ENCODE results near the gene GJD4. TPM values are rescaled to one million over a fixed set of nuclear protein-coding genes. Genes with fewer than 3 reads are reported as not detected.

GJD4 gene
- total RNA-seq, 1 experiment from 2014 or later, result not detected

- TF ChIP-seq MAX (IDR thresholded peaks at IDR 0.05) (no peak), POLR2A (IDR thresholded peaks at IDR 0.05; ENCODE audit: borderline replicate concordance, extremely low read depth, insufficient read depth, insufficient read length) (no peak), FOSL1 (IDR thresholded peaks at IDR 0.05; ENCODE audit: low read depth) (no peak), EGR1 (IDR thresholded peaks at IDR 0.05; ENCODE audit: low read depth) (no peak), POLR2AphosphoS5 (IDR thresholded peaks at IDR 0.05; ENCODE audit: low read depth, low read length) (no peak), YY1 (IDR thresholded peaks at IDR 0.05; ENCODE audit: extremely low read depth, insufficient replicate concordance, low read depth, low read length) (no peak)
- TF ChIP-seq, protein P1, sequence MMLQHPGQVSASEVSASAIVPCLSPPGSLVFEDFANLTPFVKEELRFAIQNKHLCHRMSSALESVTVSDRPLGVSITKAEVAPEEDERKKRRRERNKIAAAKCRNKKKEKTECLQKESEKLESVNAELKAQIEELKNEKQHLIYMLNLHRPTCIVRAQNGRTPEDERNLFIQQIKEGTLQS (IDR thresholded peaks at IDR 0.05), result no peak
These were observed 2.6 kb downstream of the GJD4 start (continued) for GRCh38 chr10:35607475-35608327.

GRCh38 chr10:35608328-35608672 lies 3.2 kb downstream of the GJD4 start:
- no peaks in the 10 kb centered on the region for H4K20me1 ChIP-seq (ENCODE audit: insufficient read depth)
- no peaks in the 10 kb centered on the region for H3K4me1 ChIP-seq (ENCODE audit: control insufficient read depth in 1 of 2, insufficient read depth in 2 of 2, low read length in 2 of 2)
- no peak for DNase-seq (ENCODE audit: low read depth, low spot score)
- H3K79me2 ChIP-seq (ENCODE audit: insufficient read depth, low read length), result no peaks in the 10 kb centered on the region
- RAD21 ChIA-PET (ENCODE audit: low non-redundant PET in 1 of 2, low total read pairs in 2 of 2, uncharacterized antibody in 2 of 2, unreplicated experiment in 2 of 2), result no interaction called here
- peaks cover 32% of the 10 kb centered on the region; the same call in 1 of the 2 replicates for H3K27me3 ChIP-seq (ENCODE audit: insufficient read depth, low read length)
- BruUV-seq (replicated peaks), result no TSS peak
- no peak for ATAC-seq
- no peaks in the 10 kb centered on the region for H3K9me2 ChIP-seq (ENCODE audit: insufficient read depth)
- intact Hi-C loops (cut with micrococcal nuclease), result no loop called here
- no peaks in the 10 kb centered on the region for H3K9me3 ChIP-seq (ENCODE audit: control insufficient read depth in 1 of 2, insufficient read depth in 1 of 2, low read depth in 1 of 2, low read length in 2 of 2)
- no peak overlapping the region for H3K4me2 ChIP-seq (ENCODE audit: low read length)
- no peak overlapping the region for H3K27ac ChIP-seq (ENCODE audit: low read depth, low read length)
- H2AFZ ChIP-seq (ENCODE audit: low read depth, low read length, poor library complexity, severe bottlenecking), result no peak overlapping the region
- CTCF ChIA-PET, result no interaction called here
- H3K4me3 ChIP-seq (replicated peaks in 1 of 2; ENCODE audit: low read depth in 1 of 2, low read length in 2 of 2), result no peak overlapping the region
- H3K9ac ChIP-seq (ENCODE audit: low read length), result no peak overlapping the region
- H3K36me3 ChIP-seq (ENCODE audit: control insufficient read depth in 1 of 2, insufficient read depth in 2 of 2, low read length in 2 of 2), result no peaks in the 10 kb centered on the region; a peak in 1 of 4 replicates
- POLR2A ChIA-PET, result no interaction called here
- TF ChIP-seq TCF7L2 (IDR thresholded peaks at IDR 0.05; ENCODE audit: borderline replicate concordance, extremely low read depth, insufficient read depth, insufficient read length) (no peak), YY1 (IDR thresholded peaks at IDR 0.05; ENCODE audit: extremely low read depth, insufficient replicate concordance, low read depth, low read length) (no peak), EZH2 (IDR thresholded peaks at IDR 0.05) (no peak), POLR2A (IDR thresholded peaks at IDR 0.05; ENCODE audit: borderline replicate concordance, extremely low read depth, insufficient read depth, insufficient read length) (no peak), EGR1 (IDR thresholded peaks at IDR 0.05; ENCODE audit: low read depth) (no peak), ZNF274 (IDR thresholded peaks at IDR 0.05; ENCODE audit: low read depth, low read length) (no peak), CTCF (IDR thresholded peaks at IDR 0.05 in 2 of 3, conservative IDR thresholded peaks at IDR 0.05 in 1 of 3; ENCODE audit: borderline replicate concordance in 1 of 3, insufficient read depth in 1 of 3, low read depth in 2 of 3, low read length in 2 of 3) (no peak), CEBPB (IDR thresholded peaks at IDR 0.05; ENCODE audit: low read depth) (no peak), REST (IDR thresholded peaks at IDR 0.05; ENCODE audit: low read depth) (no peak)
- TF ChIP-seq, protein P1 (IDR thresholded peaks at IDR 0.05), result no peak
- TF ChIP-seq, protein P2, sequence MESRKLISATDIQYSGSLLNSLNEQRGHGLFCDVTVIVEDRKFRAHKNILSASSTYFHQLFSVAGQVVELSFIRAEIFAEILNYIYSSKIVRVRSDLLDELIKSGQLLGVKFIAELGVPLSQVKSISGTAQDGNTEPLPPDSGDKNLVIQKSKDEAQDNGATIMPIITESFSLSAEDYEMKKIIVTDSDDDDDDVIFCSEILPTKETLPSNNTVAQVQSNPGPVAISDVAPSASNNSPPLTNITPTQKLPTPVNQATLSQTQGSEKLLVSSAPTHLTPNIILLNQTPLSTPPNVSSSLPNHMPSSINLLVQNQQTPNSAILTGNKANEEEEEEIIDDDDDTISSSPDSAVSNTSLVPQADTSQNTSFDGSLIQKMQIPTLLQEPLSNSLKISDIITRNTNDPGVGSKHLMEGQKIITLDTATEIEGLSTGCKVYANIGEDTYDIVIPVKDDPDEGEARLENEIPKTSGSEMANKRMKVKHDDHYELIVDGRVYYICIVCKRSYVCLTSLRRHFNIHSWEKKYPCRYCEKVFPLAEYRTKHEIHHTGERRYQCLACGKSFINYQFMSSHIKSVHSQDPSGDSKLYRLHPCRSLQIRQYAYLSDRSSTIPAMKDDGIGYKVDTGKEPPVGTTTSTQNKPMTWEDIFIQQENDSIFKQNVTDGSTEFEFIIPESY (IDR thresholded peaks at IDR 0.05; ENCODE audit: extremely low read depth, insufficient replicate concordance, low read length), result no peak
